Sciatic nerve (tissue), 2 donors: ENCODE results near the gene AGBL5. TPM values are rescaled to one million over a fixed set of nuclear protein-coding genes. Genes with fewer than 3 reads are reported as not detected.

Source experiments
- ATAC-seq: fragments of 200-7000 bp; cut with Tn5 transposase; one replicate; pipeline ENCODE4 v1.9.1; 2020; ENCODE audit warnings: mild to moderate bottlenecking, moderate library complexity
- DNase-seq: peaks from one replicate; pipeline ENCODE4 v3.0.0-alpha.2; 2020; ENCODE audit warnings: low spot score
- intact Hi-C: fragments of 100-400 bp; cut with DNase I; formaldehyde crosslinking; loops from one replicate; pipeline ENCODE4 v1.14.2; 2022
- total RNA-seq: library from RNA; stranded (reverse); fragmentation: NEBNext Ultra II Directional; extraction: Animal tissue kit (Norgen Biotek cat#: 25700); gene quantifications from one replicate; pipeline ENCODE4 v1.2.1, GENCODE V29; 2021
- donor health status: DM: no; HTN: no; CAD: no.
- donor health status: DM: no; HTN: no; CAD: no.

Gene AGBL5
- total RNA-seq, 1 donor from 2014 or later, result 16.3 TPM

DNA sequence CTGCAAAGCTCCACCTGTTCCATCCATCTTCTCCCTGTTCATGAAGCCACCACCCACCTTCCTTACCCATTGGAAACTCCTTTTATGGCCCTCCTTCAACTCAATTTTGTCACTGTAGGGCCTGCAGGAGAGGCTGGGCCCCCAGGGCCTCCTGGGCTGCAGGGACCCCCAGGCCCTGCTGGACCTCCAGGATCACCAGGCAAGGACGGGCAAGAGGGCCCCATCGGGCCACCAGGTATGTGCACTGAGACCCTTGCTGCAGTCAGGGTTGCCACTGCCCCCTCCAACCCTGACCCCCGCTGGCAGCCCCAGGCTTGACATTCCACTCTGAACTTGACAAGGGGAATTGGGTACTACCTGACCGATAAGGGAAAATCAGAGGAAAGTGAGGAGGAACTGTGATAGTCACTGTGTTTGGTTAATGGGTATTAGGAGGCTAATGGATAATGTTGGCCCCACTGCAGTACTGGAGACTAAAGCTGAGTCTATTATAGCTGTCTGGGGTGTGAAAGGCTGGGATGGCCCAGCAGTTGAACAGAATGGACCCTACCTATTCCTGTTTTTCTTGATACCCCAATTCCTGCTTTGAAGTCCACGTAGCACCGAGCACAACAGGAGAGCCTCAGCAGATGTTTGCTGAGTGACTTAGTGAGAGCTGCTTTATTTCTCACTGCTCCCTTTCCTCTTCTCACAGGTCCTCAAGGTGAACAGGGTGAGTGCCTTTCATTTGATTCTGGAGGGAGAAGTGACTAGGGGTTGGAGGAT lies 33.0 kb downstream of the AGBL5 start:
- DNase-seq (no peak), ATAC-seq (no peak)
- intact Hi-C loops, result no loop called here

DNA sequence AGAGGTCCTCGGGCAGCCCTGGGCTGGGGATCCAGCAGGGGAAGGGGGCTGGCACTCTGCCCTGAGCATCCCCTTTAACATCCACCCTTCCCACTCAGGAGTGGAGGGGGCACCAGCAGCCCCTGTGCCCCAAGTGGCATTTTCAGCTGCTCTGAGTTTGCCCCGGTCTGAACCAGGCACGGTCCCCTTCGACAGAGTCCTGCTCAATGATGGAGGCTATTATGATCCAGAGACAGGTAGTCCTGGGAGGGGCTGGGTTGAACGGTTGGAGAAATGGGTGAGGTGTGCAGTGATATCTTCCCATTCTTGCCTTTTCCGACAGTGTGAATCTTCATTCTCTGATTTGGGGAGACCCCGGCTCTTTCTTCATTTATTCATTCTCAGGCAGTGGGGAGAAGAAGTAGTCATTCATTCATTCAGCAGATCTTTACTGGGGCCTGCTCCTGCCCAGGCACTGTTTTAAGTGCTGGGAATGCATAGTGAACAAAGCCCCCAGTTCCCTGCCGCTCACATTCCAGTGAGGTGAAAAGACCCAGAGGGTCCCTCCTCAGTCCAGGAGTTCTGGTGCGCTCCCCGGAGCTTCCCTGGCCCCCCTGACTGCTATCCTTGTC lies 33.7 kb downstream of the AGBL5 start:
- ATAC-seq (no peak), DNase-seq (no peak)
- intact Hi-C loops, result no loop called here

DNA sequence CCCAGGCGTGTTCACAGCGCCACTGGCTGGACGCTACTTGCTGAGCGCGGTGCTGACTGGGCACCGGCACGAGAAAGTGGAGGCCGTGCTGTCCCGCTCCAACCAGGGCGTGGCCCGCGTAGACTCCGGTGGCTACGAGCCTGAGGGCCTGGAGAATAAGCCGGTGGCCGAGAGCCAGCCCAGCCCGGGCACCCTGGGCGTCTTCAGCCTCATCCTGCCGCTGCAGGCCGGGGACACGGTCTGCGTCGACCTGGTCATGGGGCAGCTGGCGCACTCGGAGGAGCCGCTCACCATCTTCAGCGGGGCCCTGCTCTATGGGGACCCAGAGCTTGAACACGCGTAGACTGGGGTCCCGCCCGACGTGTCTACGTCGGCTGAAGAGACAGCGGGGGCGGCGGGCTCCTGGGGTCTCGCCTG lies 34.2 kb downstream of the AGBL5 start:
- peak; percentile 72 for ATAC-seq
- peak; percentile 88 for DNase-seq
- intact Hi-C loops, result no loop called here

DNA sequence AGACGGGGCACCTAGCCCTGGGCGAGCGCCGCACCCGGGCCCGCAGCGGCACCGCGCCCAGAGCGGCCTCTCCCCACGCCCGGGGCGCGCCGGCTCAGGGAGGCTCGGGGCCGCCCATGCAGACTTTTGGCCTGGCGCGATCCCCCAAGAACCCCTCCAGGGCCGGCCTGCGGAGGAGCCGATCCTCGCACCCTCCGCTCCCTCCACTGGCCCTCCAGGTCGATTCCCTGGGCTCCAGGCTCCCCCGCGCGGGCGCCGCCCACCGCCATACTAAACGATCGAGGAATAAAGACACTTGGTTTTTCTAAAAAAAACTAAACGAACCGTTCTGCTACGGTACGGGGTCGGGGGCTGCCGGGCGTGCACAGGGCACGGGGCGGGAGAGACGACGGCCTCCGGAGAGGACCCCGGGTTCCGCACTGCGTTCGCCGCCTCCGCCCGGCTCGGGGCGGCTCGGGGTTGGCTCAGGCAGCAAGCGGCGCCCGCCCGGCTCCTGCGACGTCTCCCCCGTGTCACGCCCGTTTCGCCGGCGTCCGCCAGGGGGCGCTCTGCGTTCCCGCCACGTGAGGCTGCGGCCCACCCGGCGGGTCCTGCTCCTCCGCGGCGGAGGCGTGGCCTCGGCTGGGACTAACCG lies 34.7 kb downstream of the AGBL5 start:
- DNase-seq, result peak; percentile 98
- peak; percentile 89 for ATAC-seq
- intact Hi-C loops, result no loop called here

DNA sequence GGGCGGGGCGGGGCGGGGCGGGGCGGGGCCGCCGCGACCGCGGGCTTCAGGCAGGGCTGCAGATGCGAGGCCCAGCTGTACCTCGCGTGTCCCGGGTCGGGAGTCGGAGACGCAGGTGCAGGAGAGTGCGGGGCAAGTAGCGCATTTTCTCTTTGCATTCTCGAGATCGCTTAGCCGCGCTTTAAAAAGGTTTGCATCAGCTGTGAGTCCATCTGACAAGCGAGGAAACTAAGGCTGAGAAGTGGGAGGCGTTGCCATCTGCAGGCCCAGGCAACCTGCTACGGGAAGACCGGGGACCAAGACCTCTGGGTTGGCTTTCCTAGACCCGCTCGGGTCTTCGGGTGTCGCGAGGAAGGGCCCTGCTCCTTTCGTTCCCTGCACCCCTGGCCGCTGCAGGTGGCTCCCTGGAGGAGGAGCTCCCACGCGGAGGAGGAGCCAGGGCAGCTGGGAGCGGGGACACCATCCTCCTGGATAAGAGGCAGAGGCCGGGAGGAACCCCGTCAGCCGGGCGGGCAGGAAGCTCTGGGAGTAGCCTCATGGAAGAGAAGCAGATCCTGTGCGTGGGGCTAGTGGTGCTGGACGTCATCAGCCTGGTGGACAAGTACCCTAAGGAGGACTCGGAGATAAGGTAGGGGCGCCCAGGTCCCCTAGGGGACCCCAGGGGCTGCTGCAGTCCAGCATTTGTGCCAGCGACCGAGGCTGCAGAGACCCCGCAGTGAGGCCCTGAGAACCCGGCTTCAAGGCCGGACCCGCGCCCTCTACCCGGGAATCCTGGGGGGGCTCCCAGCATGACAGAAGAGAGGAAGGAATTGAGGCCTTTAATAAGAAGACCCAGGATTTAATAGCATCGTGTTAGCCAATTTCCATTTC lies 35.5 kb downstream of the AGBL5 start, which contains the start of gene KHK:
TSS of gene KHK (plus strand) at position 49 of the 870 bp plus-strand sequence. CDS start at position 537, 488 bp downstream.
- intact Hi-C loops, result no loop called here
- peak; percentile 77 for DNase-seq
- ATAC-seq, result peak; percentile 7

DNA sequence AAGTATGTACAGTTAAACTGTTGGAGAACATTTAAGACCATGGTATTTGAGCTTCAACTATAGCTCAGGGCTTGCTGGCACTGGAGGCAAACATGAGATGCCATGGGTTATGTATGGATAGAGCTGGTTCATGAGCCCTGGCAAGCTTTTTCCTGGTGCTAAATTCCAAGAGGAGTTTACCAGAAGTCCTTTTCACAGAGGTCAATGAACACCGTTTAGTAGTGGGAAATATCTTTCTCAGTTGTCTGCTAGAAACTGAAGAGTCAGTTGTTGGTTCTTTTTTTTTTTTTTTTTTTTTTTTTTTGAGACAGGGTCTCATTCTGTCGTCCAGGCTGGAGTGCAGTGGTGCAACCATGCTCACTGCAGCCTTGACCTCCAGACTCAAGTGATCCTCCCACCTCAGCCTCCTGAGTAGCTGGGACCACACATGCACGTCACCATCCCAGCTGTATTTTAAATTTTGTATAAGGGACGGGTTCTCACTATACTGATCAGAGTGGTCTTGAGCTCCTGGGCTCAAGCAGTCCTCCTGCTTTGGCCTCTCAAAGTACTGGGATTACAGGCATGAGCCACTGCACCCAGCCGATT lies 36.4 kb downstream of the AGBL5 start:
- DNase-seq (no peak), ATAC-seq (no peak)
- intact Hi-C loops, result no loop called here

DNA sequence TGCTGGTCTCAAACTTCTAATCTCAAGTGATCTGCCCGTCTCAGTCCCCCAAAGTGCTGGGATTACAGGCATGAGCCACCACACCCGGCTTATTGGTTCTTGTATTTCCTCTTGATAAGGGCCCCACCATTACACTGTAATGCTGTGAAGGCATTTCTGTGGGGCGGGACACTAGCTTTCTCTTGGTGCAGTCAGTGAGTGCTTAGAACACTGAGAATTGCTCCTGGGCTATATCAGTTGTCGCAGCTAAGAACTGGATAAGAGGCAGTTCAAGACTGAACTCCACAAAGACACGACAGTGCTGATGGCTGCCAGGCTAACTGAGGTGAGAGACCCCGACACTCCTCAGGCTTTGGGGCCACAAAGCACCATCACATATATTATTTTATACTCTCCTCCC lies 37.2 kb downstream of the AGBL5 start:
- intact Hi-C loops, result no loop called here
- no peak for ATAC-seq
- DNase-seq, result no peak

DNA sequence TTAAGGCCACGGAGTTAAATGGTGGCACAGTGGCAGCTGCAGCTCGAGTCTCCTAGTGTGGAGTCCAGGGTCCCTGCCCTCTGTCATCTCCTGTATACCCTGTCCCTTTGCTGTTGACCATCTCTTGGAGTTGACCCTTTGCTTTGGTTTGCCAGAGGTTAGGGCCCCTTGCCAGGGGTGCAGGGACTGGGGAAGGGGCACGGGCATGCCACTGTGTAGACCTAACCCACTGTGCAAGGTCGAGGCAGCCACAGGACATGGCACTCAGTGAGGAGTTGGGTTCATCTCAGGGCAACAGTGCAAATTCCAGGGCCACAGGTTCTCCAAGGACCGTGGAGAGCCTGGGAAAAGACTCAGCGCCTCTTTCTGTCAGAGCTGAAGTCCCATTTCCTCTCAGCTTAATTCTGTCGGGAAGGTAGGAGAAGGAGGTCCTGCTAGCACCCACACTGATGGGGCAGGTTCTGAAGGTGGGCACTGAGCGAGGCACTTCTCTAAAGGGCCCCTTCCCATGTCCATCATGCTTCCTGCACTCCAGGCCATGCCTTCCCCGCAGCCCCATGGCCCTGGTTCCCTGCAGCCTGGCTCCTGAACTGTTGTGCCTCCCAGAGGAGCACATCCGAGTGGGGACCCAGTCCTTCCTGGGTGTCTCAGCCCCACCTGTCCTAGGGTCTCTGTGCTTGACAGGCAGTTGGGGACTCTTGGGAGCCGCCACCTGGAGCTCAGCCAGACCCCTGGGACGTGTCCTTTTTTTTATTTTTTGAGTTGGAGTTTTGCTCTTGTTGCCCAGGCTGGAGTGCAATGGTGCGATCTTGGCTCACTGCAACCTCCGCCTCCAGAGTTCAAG lies 37.9 kb downstream of the AGBL5 start:
- intact Hi-C loops, result no loop called here
- ATAC-seq (no peak), DNase-seq (no peak)

DNA sequence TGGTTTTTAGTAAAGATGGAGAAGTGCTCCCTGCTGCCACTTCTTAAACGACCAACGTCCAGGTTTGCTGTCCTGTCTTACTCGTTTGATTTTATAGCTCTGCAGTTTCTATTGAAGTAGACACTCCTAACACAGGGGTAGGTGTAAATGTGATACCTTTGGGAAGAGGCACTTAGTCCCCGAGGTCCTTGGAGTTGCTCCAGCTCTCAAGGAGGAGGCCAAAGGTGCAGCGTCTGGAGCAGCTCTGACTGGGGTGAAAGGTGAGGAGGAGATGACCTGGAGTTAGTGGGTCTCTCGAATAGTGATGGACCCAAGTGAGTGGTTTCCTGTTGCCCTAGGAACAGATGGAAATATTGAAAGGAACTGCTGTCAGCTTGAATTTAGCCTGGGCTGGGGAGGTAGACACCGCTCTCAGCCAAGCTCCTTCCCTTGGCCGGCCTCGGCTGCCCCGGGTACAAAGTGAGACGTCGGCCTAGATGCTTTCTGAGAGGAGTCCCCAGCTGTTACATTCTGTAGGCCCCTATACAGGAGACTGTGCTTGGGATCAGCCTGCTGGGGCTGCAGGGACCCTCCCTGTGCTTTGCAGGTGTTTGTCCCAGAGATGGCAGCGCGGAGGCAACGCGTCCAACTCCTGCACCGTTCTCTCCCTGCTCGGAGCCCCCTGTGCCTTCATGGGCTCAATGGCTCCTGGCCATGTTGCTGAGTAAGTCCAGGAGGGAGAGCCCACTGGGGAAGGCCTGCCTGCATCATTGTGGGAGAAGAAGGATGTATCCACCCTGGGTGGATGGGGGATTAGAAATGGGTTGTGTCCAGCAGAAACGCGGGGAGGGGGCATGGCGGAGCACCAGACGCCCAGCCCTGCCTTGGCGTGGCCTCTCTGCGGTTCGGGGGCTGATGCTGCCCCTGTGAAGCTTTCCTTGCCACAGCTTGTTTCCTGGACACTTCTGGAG lies 40.6 kb downstream of the AGBL5 start:
- no peak for ATAC-seq
- intact Hi-C loops, result loop anchor here (10.0 kb wide), 1 partner anchor 193 kb away; the partner anchor contains the start of gene TRIM54
- DNase-seq, result no peak

DNA sequence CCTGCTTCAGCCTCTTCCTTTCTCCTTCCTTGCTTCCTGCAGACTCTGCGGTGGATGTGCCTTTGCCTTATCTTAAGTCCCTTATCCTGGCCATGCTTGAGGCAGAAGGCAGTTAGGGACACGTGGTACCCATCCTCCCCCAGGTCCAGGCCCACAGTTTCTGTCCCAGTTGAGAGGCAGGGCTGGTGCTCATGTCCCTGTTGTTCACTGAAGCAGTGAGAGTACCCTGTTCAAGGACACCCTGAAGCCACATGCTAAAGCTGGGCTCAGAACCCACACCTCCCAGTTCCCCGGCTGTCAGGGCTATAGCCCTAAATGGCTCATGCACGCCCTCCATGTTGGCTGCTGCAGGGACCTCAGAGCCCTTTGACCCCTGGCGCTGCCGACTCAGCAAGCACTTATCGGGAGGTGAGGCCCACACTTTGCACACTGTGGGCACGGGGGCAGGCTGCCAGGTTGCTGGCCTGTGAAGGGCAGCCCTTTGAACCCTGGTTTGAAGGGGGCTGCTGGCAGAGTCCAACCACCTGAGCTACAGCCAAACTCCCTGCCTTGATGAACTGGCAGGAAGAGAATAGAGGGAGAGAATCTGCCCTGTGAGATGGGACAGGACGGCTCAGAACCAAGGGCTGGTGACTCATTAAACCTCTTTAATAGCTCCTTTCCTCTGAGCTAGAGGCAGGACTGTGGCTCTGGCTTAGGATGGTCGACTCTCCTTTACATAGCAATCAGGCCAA lies 41.4 kb downstream of the AGBL5 start:
- intact Hi-C loops, result loop anchor here (10.0 kb wide), 1 partner anchor 192 kb away; the partner anchor contains the start of gene TRIM54
- DNase-seq, result no peak
- no peak for ATAC-seq

DNA sequence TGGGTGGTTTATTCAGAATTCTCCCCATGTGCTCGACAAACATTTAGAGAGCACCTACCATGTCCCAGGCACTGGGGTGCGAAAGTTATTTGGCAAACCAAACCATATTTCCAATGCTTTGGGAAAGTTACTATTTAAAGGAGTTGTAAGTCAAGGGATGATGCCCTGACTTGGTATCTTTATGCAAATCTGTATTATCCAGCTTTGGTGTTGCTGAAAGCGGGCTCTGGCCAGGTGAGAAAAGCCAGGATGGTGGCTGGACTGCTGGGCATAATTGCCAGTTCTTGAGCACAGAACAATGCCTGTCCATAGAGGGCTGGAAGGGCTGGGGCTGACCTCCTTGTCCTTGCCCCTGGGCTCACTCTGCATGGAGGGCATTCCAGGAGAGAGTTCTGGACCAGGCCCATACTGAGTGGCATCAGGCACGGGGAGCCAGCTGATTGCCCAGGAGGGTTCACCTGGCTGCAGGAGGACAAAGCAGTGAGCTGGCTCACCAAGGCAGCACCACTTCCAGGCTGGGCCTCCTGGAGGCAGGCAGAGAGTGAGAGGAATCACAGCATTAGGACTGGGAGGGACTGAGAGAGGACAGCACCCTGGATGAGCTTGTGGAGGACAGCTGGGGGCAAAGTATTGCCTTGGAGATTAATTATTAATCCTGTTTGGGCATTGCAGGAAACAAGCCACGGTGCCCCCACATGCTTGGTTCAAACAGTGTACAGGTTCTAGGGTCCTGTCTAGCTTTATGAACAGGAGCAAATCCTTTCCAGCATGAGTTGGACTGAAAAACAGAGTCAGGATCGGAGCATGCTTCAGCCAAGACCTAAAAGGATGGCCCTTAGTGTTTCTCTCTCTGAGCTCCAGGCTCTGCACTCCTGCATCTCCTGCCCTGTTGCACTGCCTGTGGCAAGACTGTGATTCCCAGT lies 42.2 kb downstream of the AGBL5 start:
- intact Hi-C loops, result loop anchor here (10.0 kb wide), 1 partner anchor 191 kb away; the partner anchor contains the start of gene TRIM54
- ATAC-seq (no peak), DNase-seq (no peak)

DNA sequence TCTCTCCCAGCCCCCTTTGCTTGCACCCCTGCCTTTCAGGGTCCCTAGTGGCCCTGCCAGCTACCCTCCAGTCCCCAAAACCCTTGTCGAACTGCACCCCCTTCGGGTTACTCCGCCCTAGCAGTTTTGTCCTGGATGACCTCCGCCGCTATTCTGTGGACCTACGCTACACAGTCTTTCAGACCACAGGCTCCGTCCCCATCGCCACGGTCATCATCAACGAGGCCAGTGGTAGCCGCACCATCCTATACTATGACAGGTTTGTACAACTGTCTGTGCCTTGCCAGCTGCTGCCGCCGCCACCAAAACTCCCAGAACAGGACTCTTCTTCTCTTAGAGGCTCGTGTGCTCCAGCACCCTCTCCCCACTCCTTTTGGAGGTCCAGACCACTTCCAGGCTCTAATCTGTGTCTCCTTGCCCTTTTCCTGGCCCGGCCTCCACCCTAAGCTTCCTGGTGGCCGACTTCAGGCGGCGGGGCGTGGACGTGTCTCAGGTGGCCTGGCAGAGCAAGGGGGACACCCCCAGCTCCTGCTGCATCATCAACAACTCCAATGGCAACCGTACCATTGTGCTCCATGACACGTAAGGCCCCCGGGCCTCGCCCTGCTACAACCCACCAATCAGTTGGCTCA lies 43.0 kb downstream of the AGBL5 start:
- no peak for ATAC-seq
- intact Hi-C loops, result loop anchor here (10.0 kb wide), 1 partner anchor 190 kb away; the partner anchor contains the start of gene TRIM54
- no peak for DNase-seq

DNA sequence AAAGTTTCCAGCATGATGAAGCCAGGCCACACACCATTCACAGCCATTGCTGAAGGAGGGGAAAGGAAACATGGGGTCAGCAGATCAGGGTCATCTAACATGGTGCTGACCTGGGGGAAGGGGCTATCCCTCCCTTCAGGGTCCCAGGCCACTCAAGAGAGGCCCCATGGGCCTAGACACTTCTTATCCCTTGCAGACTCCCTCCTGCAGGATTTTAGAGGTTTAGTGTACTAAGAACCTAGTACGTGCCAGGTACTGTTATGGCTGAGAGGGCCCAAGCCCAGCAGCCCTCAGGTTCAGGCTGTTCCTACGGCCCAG lies 43.9 kb downstream of the AGBL5 start:
- no peak for DNase-seq
- no peak for ATAC-seq
- intact Hi-C loops, result loop anchor here (10.0 kb wide), 1 partner anchor 189 kb away; the partner anchor contains the start of gene TRIM54
